CD8-positive, alpha-beta memory T cell (primary cell): ENCODE measurements around the gene PPP2R3A. TPM values are rescaled to one million over a fixed set of nuclear protein-coding genes. Genes with fewer than 3 reads are reported as not detected.

Source experiments
- CTCF ChIA-PET: fragments of 350-600 bp; sonication (Branson Sonifier 250); formaldehyde crosslinking; loops from one replicate; lab custom pipeline; 2021; ENCODE audit warnings: antibody characterized with exemption; lab: Charles Lee
- POLR2A ChIA-PET: fragments of 350-600 bp; sonication (Branson Sonifier 250); formaldehyde crosslinking; loops from one replicate; lab custom pipeline; 2021; ENCODE audit warnings: antibody characterized with exemption; lab: Charles Lee
- DNase-seq, 5 donors: peaks; one replicate each; pipeline versions ENCODE4 v3.0.0 to v3.0.0-alpha.2; 2020 to 2022; ENCODE audit warnings: mixed read lengths in 1 of 5
- H3K27ac ChIP-seq: one replicate; pipeline ENCODE4 v1.7.0; 2013; ENCODE audit warnings: low read depth, mild to moderate bottlenecking, low read length, moderate library complexity
- H3K27me3 ChIP-seq: 2 replicates; pipeline ENCODE4 v1.7.0; 2013; ENCODE audit warnings: low read length, mild to moderate bottlenecking; ENCODE audit not compliant: insufficient read depth, poor library complexity, severe bottlenecking
- H3K36me3 ChIP-seq: 2 replicates; pipeline ENCODE4 v1.7.0; 2013; ENCODE audit warnings: mild to moderate bottlenecking, low read length, moderate library complexity; ENCODE audit not compliant: insufficient read depth
- H3K4me1 ChIP-seq: 2 replicates; pipeline ENCODE4 v1.7.0; 2013; ENCODE audit warnings: mild to moderate bottlenecking, low read length, moderate library complexity; ENCODE audit not compliant: insufficient read depth
- H3K4me3 ChIP-seq: 2 replicates; pipeline ENCODE4 v1.7.0; 2013; ENCODE audit warnings: mild to moderate bottlenecking, low read length
- H3K9me3 ChIP-seq: 2 replicates; pipeline ENCODE4 v1.7.0; 2013; ENCODE audit warnings: mild to moderate bottlenecking, low read length
- H3K27ac Mint-ChIP-seq, 8 donors: one replicate each; pipeline ENCODE4 v1.8.0; 2020 to 2021; ENCODE audit warnings: mixed read lengths in 8 of 8, mild to moderate bottlenecking in 6 of 8, inconsistent platforms in 3 of 8, moderate library complexity in 3 of 8
- H3K27me3 Mint-ChIP-seq, 2 donors: one replicate each; pipeline ENCODE4 v1.8.0; 2020 to 2021; ENCODE audit warnings: mixed read lengths in 2 of 2, mild to moderate bottlenecking in 1 of 2, moderate library complexity in 1 of 2
- H3K36me3 Mint-ChIP-seq, 3 donors: one replicate each; pipeline ENCODE4 v1.8.0; 2020 to 2021; ENCODE audit warnings: mixed read lengths in 3 of 3, inconsistent platforms in 1 of 3, mild to moderate bottlenecking in 1 of 3
- H3K4me1 Mint-ChIP-seq, 3 donors: one replicate each; pipeline ENCODE4 v1.8.0; 2020 to 2021; ENCODE audit warnings: mixed read lengths in 3 of 3, inconsistent platforms in 1 of 3, mild to moderate bottlenecking in 1 of 3
- H3K4me3 Mint-ChIP-seq, 7 donors: one replicate each; pipeline ENCODE4 v1.8.0; 2020 to 2021; ENCODE audit warnings: mixed read lengths in 7 of 7, mild to moderate bottlenecking in 6 of 7, moderate library complexity in 4 of 7, inconsistent platforms in 2 of 7
- H3K9me3 Mint-ChIP-seq, 5 donors: one replicate each; pipeline ENCODE4 v1.8.0; 2020 to 2022; ENCODE audit warnings: mixed read lengths in 5 of 5, mild to moderate bottlenecking in 3 of 5, moderate library complexity in 2 of 5, inconsistent platforms in 1 of 5
- polyA plus RNA-seq: library from polyadenylated mRNA; unstranded; fragments of 300-500 nt; fragmentation: Illumina TruSeq; gene quantifications from one replicate; pipeline ENCODE4 v1.2.3, GENCODE V29; 2021
- total RNA-seq, 2 experiments: library from RNA; stranded (reverse); gene quantifications; one replicate each; pipeline ENCODE4 v1.2.3, GENCODE V29; 2021

The PPP2R3A gene
- total and polyA plus RNA-seq, 3 experiments from 2014 or later: 0.04 to 0.22 (median 0.18) TPM

DNA sequence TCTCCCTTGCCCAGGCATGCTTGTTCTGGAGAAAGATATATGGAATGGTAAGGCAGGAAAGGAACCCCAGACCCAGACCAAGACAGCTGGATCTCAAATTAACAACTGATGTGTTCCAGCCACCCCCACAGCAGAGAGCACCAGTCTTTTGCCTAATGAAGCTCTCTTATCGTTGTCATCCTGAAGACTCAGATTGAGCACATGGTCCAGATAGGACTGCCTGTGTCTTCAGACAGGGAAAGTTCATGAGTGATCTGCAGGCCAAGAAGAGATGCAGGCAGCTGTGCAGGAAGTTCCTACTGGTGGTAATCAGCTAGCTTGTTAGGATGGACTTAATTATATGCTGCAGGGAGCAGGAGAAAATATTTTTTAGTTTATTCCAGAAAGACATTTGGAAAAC is 53.3 kb downstream of the PPP2R3A start:
- DNase-seq: no peak
- Mint-ChIP-seq H3K4me1 (no peaks in the 10 kb centered on the region), H3K27me3 (peaks cover 15 to 43% of the 10 kb centered on the region in 2 donors), H3K9me3 (peaks cover 3 to 15% (median 4%) of the 10 kb centered on the region in 5 donors), H3K27ac (no peak overlapping the region), H3K36me3 (peaks cover 0 to 4% (median 0%) of the 10 kb centered on the region in 3 donors), H3K4me3 (no peak overlapping the region)
- Histone ChIP-seq H3K36me3 (no peaks in the 10 kb centered on the region), H3K27ac (no peak overlapping the region), H3K4me3 (no peak overlapping the region), H3K9me3 (no peaks in the 10 kb centered on the region), H3K4me1 (no peaks in the 10 kb centered on the region), H3K27me3 (no peaks in the 10 kb centered on the region)
- POLR2A ChIA-PET: no interaction called here
- CTCF ChIA-PET: no interaction called here

DNA sequence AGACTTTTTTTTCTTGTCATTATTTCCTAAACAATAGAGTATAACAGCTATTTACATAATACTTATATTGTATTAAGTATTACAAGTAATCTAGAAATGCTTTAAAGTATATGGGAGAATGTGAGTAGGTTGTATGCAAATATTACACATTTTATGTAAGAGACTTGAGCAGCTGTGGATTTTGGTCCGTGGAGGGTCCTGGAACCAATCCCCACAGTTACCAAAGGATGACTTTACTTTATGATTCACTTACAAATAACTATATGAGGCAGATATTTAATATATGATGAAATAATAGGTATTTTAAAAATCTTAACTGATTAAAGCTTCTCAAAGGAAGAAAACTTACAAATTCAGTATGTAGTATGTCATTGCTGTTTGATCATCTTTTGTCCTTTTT is 56.3 kb downstream of the PPP2R3A start:
- Histone ChIP-seq H3K4me3 (no peak overlapping the region), H3K27ac (no peak overlapping the region), H3K36me3 (no peaks in the 10 kb centered on the region), H3K4me1 (no peaks in the 10 kb centered on the region), H3K27me3 (no peaks in the 10 kb centered on the region), H3K9me3 (no peaks in the 10 kb centered on the region)
- Mint-ChIP-seq H3K27ac (no peak overlapping the region), H3K4me1 (no peaks in the 10 kb centered on the region), H3K4me3 (no peak overlapping the region), H3K36me3 (peaks cover 0 to 4% (median 0%) of the 10 kb centered on the region in 3 donors), H3K9me3 (peaks cover 0 to 5% (median 3%) of the 10 kb centered on the region in 5 donors), H3K27me3 (peaks cover 15 to 32% of the 10 kb centered on the region in 2 donors)
- CTCF ChIA-PET: no interaction called here
- POLR2A ChIA-PET: no interaction called here
- DNase-seq: no peak

DNA sequence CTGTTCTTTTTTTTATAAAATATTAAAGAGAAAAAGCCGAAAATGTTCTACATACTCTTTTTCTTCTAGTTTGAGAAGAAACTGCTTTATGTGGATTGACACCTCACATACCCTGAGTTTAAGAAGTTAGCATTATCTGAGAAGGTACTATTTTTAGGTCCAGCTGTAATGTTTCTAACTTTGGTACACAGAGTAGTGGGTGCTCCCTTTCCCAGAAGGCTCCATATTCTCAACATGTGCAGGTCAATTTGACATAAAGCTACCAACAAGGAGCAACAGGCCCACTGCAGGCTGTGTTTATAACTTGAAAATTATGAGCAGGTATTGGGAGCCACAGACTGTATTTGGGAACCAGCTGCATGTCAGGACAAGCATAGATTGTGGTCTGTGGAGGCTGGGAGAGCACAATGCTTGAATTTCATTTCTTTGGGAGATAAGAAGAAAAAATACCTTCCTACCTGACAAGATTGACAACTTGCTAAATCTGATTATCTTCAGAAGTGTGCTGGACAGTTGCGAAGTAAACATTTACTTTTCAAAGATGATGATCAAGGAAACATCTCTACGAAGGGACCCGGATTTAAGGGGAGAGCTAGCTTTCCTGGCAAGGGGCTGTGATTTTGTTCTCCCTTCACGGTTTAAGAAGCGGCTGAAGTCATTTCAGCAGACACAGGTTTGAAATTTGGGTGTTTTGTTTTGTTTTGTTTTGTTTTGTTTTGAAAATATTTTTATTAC is 57.2 kb downstream of the PPP2R3A start:
- peaks cover 0 to 4% (median 0%) of the 10 kb centered on the region in 3 donors for H3K36me3 Mint-ChIP-seq

DNA sequence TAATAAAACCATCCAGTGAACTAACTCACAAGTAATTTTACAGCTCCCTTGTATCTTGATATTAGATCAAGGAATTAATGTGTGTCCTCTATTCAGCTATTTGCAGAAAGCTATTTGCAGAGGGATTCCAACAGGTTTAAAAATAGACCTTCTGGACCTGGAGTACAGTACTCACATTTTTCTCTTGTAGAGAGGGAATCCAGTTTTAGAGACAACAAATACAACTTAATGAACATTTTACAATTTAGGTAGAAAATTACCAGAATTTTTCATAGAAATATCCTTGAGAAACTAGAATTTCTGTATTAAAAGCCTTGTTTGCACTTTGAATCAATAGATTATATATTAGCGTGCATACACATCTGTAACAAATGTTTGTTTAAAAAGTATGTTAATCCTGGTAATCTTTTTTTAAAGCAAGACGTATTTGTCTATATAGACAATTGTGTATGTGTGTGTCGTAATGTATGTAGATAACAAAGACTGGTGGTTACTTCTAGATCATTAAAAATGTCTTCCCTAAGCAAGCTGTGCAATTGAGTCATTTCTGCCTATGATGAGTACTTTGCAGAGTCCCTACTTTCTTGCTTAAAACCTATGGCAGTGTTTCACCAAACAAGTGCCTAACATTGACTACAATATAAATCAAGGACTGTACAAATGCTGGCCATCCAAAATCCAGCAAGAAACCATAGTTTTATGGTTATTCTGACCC is 57.9 kb downstream of the PPP2R3A start:
- DNase-seq: no peak
- H3K36me3 Mint-ChIP-seq: peaks cover 0 to 4% (median 0%) of the 10 kb centered on the region in 3 donors
- H3K9me3 Mint-ChIP-seq: peaks cover 0 to 3% (median 0%) of the 10 kb centered on the region in 5 donors
- Histone ChIP-seq H3K27me3 (no peaks in the 10 kb centered on the region), H3K36me3 (no peaks in the 10 kb centered on the region), H3K27ac (no peak overlapping the region), H3K4me1 (no peaks in the 10 kb centered on the region), H3K9me3 (no peaks in the 10 kb centered on the region), H3K4me3 (no peak overlapping the region)
- H3K4me3 Mint-ChIP-seq: no peak overlapping the region
- ChIA-PET CTCF (no interaction called here), POLR2A (no interaction called here)
- H3K4me1 Mint-ChIP-seq: no peaks in the 10 kb centered on the region
- H3K27me3 Mint-ChIP-seq: peaks cover 12 to 31% of the 10 kb centered on the region in 2 donors
- no peak overlapping the region for H3K27ac Mint-ChIP-seq

More for the DNA sequence above, 57.2 kb downstream of the PPP2R3A start:
- Histone ChIP-seq H3K36me3 (no peaks in the 10 kb centered on the region), H3K4me1 (no peaks in the 10 kb centered on the region), H3K27ac (no peak overlapping the region), H3K9me3 (no peaks in the 10 kb centered on the region), H3K4me3 (no peak overlapping the region), H3K27me3 (no peaks in the 10 kb centered on the region)
- CTCF ChIA-PET: no interaction called here
- POLR2A ChIA-PET: no interaction called here
- no peak for DNase-seq
- peaks cover 0 to 3% (median 0%) of the 10 kb centered on the region in 5 donors for H3K9me3 Mint-ChIP-seq
- no peak overlapping the region for H3K27ac Mint-ChIP-seq
- no peak overlapping the region for H3K4me3 Mint-ChIP-seq
- peaks cover 12 to 31% of the 10 kb centered on the region in 2 donors for H3K27me3 Mint-ChIP-seq
- H3K4me1 Mint-ChIP-seq: no peaks in the 10 kb centered on the region

DNA sequence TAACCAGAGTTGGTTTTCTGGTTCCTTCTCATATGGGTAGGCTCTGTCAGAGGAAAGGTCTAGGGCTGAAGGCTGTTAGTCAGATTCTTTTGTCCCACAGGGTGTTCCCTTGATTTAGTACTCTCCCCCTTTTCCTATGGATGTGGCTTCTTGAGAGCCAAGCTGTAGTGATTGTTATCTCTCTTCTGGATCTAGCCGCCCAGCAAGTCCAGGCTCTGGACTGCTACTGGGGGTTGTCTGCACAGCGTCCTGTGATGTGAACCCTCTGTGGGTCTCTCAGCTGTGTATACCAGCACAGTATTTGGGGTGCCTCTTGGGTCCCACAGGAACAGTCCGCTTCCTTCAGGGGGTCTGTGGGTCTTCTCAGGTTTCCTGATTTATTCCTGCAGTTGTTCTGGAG is 70.8 kb downstream of the PPP2R3A start:
- Mint-ChIP-seq H3K27ac (no peak overlapping the region), H3K36me3 (peaks cover 0 to 20% (median 0%) of the 10 kb centered on the region in 3 donors), H3K9me3 (peaks cover 1 to 25% (median 17%) of the 10 kb centered on the region in 5 donors), H3K27me3 (peaks cover 22 to 66% of the 10 kb centered on the region in 2 donors), H3K4me1 (no peaks in the 10 kb centered on the region), H3K4me3 (no peak overlapping the region)
- no peaks in the 10 kb centered on the region for H3K36me3 ChIP-seq
- no peaks in the 10 kb centered on the region for H3K9me3 ChIP-seq
- H3K27ac ChIP-seq: no peak overlapping the region
- DNase-seq: no peak
- no peaks in the 10 kb centered on the region for H3K27me3 ChIP-seq
- no peak overlapping the region for H3K4me3 ChIP-seq
- POLR2A ChIA-PET: no interaction called here
- no peaks in the 10 kb centered on the region for H3K4me1 ChIP-seq
- CTCF ChIA-PET: no interaction called here

DNA sequence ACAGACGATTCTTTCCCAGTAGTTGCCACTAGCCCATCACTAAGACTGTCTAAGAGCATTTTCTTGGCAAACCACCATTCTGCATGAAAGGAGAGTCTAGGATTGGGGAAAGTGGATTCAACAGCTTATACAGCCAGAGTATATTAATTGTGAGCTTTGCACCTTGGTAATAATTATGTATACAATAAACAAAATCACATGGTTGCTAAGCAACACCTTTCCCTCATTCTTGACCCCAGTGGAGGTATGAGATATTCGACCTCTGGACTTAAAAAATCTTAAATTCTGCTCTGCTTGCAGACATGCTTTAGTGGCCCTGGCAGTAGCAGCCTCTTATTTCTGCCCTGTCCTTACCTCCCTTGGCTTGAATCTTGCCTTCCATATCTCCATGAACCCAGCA is 73.1 kb downstream of the PPP2R3A start:
- Mint-ChIP-seq H3K4me1 (no peaks in the 10 kb centered on the region), H3K36me3 (peaks cover 0 to 7% (median 0%) of the 10 kb centered on the region in 3 donors), H3K27me3 (peaks cover 14 to 64% of the 10 kb centered on the region in 2 donors), H3K9me3 (peaks cover 0 to 12% (median 7%) of the 10 kb centered on the region in 5 donors), H3K4me3 (no peak overlapping the region), H3K27ac (no peak overlapping the region)
- DNase-seq: no peak
- no peaks in the 10 kb centered on the region for H3K27me3 ChIP-seq
- H3K4me3 ChIP-seq: no peak overlapping the region
- H3K4me1 ChIP-seq: no peaks in the 10 kb centered on the region
- no peaks in the 10 kb centered on the region for H3K9me3 ChIP-seq
- no peaks in the 10 kb centered on the region for H3K36me3 ChIP-seq
- no peak overlapping the region for H3K27ac ChIP-seq
- ChIA-PET POLR2A (no interaction called here), CTCF (no interaction called here)

DNA sequence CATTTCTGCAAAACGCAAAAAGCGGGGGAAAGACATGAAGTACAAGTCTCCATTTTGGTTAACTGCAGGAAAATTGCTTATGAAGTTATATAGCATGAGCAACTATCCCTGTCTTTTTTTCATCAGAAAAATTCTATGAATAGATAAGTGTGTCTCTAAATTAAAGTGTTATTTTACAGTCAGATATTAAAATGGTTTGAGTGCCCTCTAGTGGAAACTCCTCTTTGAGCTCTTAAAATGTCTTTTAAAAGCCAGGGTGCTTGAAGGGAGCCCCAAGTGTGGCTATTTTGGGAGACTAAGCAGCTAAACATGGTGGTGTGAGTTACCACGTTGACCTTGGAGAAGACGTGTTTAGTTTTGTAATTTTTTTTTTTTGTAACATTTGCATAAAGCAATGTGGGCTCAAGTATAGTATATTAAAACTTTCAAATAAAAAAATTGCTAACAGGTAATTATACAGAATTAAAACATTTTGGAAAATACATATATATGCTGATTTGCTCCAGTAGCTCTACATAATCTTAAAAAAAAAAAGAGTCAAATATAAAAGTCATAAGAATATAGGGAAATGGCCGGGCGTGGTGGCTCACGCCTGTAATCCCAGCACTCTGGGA is 77.2 kb downstream of the PPP2R3A start:
- Mint-ChIP-seq H3K9me3 (no peaks in the 10 kb centered on the region), H3K27me3 (peaks cover 10 to 42% of the 10 kb centered on the region in 2 donors), H3K36me3 (peaks cover 0 to 4% (median 0%) of the 10 kb centered on the region in 3 donors), H3K4me3 (no peak overlapping the region), H3K27ac (no peak overlapping the region), H3K4me1 (no peaks in the 10 kb centered on the region)
- Histone ChIP-seq H3K4me1 (no peaks in the 10 kb centered on the region), H3K36me3 (no peaks in the 10 kb centered on the region), H3K4me3 (no peak overlapping the region), H3K27ac (no peak overlapping the region), H3K9me3 (no peaks in the 10 kb centered on the region), H3K27me3 (no peaks in the 10 kb centered on the region)
- DNase-seq: no peak
- ChIA-PET CTCF (interaction anchor here (1.0 kb wide), 1 partner anchor 30 kb away, joined by 3 read pairs; no protein-coding TSS in a partner anchor), POLR2A (no interaction called here)
